Measurements from ENCODE around the gene FYN.

GRCh38 chr6:111771629-111772028 is 101.6 kb downstream of the FYN start:
- TF ChIP-seq CTCF (IDR thresholded peaks at IDR 0.05; ENCODE audit: borderline replicate concordance, extremely low read depth, low read length, poor library complexity, severe bottlenecking) (no peak), EZH2 (IDR thresholded peaks at IDR 0.05; ENCODE audit: borderline replicate concordance, low read depth, low read length, severe bottlenecking) (no peak)
